Astrocyte (in vitro differentiated cells and primary cell): Measurements from ENCODE around the gene SAMMSON.

Experiments
- EZH2 ChIP-seq: IDR thresholded peaks from 2 replicates; pipeline ENCODE4 v1.6.1; 2012; ENCODE audit warnings: mild to moderate bottlenecking, low read length, inconsistent platforms; ENCODE audit not compliant: insufficient read depth
- TF ChIP-seq, protein P1 (sequence below): IDR thresholded peaks from 2 replicates; pipeline ENCODE4 v1.5.1; 2011; ENCODE audit warnings: low read depth, mild to moderate bottlenecking, inconsistent platforms, low read length, moderate library complexity; ENCODE audit not compliant: insufficient read depth

GRCh38 chr3:70056081-70056480, 56.5 kb downstream of the SAMMSON start:
- no peak for TF ChIP-seq EZH2
- TF ChIP-seq, protein P1, sequence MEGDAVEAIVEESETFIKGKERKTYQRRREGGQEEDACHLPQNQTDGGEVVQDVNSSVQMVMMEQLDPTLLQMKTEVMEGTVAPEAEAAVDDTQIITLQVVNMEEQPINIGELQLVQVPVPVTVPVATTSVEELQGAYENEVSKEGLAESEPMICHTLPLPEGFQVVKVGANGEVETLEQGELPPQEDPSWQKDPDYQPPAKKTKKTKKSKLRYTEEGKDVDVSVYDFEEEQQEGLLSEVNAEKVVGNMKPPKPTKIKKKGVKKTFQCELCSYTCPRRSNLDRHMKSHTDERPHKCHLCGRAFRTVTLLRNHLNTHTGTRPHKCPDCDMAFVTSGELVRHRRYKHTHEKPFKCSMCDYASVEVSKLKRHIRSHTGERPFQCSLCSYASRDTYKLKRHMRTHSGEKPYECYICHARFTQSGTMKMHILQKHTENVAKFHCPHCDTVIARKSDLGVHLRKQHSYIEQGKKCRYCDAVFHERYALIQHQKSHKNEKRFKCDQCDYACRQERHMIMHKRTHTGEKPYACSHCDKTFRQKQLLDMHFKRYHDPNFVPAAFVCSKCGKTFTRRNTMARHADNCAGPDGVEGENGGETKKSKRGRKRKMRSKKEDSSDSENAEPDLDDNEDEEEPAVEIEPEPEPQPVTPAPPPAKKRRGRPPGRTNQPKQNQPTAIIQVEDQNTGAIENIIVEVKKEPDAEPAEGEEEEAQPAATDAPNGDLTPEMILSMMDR: no peak
